ENCODE data around the gene ASAP2. TPM values are rescaled to one million over a fixed set of nuclear protein-coding genes. Genes with fewer than 3 reads are reported as not detected.

Gene ASAP2
- polyA plus RNA-seq, 3 donors = 0.08 to 1.1 (median 0.20) TPM

DNA sequence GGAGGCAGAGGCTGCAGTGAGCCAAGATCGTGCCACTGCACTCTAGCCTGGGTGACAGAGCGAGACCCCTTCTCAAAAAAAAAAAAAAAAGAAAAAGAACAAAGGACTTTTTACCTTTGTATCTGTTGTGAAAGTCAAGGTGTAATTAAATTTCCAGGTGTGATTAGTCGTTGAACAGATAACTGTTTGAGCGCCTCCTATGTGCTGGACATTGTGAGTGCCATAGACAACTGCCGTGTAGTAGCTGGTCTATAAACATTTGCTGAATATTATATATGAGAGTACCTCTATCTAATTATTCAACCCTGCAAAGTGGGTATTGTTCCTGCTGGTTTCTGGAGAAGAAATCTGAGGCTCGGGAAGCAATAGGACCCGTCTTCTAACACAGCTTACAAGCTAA, 71.8 kb downstream of the ASAP2 start:
- no peak overlapping the region for H3K27ac ChIP-seq (ENCODE audit: low read depth in 1 of 2, low read length in 2 of 2)
- H3K9me3 ChIP-seq (replicated peaks in 1 of 2; ENCODE audit: control insufficient read depth in 1 of 2, insufficient read depth in 1 of 2, low read length in 2 of 2) = no peaks in the 10 kb centered on the region
- H3K9ac ChIP-seq (ENCODE audit: insufficient read depth, low read length, poor library complexity, severe bottlenecking) = no peak overlapping the region
- Mint-ChIP-seq H3K36me3 (no peaks in the 10 kb centered on the region), H3K9me3 (no peaks in the 10 kb centered on the region), H3K27ac (no peak overlapping the region), H3K4me3 (no peak overlapping the region), H3K4me1 (peaks cover 13% of the 10 kb centered on the region), H3K27me3 (ENCODE audit: low read depth in 3 of 3) (peaks cover 0 to 4% (median 4%) of the 10 kb centered on the region in 3 donors)
- H3K36me3 ChIP-seq (replicated peaks in 1 of 2; ENCODE audit: control insufficient read depth in 1 of 2, insufficient read depth in 2 of 2, low read length in 2 of 2) = no peaks in the 10 kb centered on the region
- no peaks in the 10 kb centered on the region for H3K79me2 ChIP-seq (ENCODE audit: insufficient read depth, low read length)
- no peak overlapping the region for H2AFZ ChIP-seq (ENCODE audit: insufficient read depth, low read depth, low read length, poor library complexity, severe bottlenecking)
- no peak overlapping the region for H3K4me2 ChIP-seq (replicated peaks; ENCODE audit: extremely low read depth, low read length, poor library complexity, severe bottlenecking)
- no CpG with 5 or more reads among the region's 7 CpGs for WGBS (ENCODE audit: insufficient coverage)
- H3K27me3 ChIP-seq (ENCODE audit: control insufficient read depth in 2 of 2, insufficient read depth in 2 of 2, low read length in 2 of 2) = no peaks in the 10 kb centered on the region
- H3K4me1 ChIP-seq (ENCODE audit: control insufficient read depth in 1 of 2, insufficient read depth in 2 of 2, low read length in 2 of 2) = peaks cover 0 to 6% of the 10 kb centered on the region in 2 donors
- DNase-seq = no peak
- H3K4me3 ChIP-seq (replicated peaks in 1 of 3; ENCODE audit: low read depth in 2 of 3, low read length in 3 of 3) = no peak overlapping the region
- intact Hi-C loops (cut with micrococcal nuclease) = no loop called here
- no peaks in the 10 kb centered on the region for H4K20me1 ChIP-seq (ENCODE audit: insufficient read depth, low read length)
- TF ChIP-seq CTCF (IDR thresholded peaks at IDR 0.05) = no peak

DNA sequence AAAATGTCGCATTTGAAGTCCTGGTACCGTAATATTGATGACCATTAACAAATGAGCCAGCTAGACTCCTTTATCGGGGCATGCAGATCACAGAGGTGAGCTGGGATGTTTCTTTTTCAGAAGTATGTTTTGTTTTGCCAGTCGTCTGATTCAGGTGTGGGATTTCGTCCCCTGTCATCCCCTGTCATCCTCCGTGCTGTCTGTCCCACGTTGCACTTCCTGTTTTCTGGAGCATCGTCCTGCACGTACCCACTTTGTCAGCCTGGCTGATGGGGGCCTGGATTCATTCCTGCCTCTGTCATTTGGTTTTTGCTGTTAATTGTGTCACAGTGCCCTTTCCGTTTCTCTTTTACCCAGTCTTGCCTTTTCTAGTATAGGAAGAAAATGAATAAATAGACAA, 72.8 kb downstream of the ASAP2 start:
- Histone ChIP-seq H3K4me3 (replicated peaks in 1 of 3; ENCODE audit: low read depth in 2 of 3, low read length in 3 of 3) (no peak overlapping the region), H3K9ac (ENCODE audit: insufficient read depth, low read length, poor library complexity, severe bottlenecking) (no peak overlapping the region), H3K27ac (ENCODE audit: low read depth in 1 of 2, low read length in 2 of 2) (no peak overlapping the region), H2AFZ (ENCODE audit: insufficient read depth, low read depth, low read length, poor library complexity, severe bottlenecking) (no peak overlapping the region), H3K36me3 (replicated peaks in 1 of 2; ENCODE audit: control insufficient read depth in 1 of 2, insufficient read depth in 2 of 2, low read length in 2 of 2) (no peaks in the 10 kb centered on the region), H3K4me2 (replicated peaks; ENCODE audit: extremely low read depth, low read length, poor library complexity, severe bottlenecking) (no peak overlapping the region), H3K4me1 (ENCODE audit: control insufficient read depth in 1 of 2, insufficient read depth in 2 of 2, low read length in 2 of 2) (peaks cover 0 to 6% of the 10 kb centered on the region in 2 donors), H3K27me3 (ENCODE audit: control insufficient read depth in 2 of 2, insufficient read depth in 2 of 2, low read length in 2 of 2) (no peaks in the 10 kb centered on the region), H3K79me2 (ENCODE audit: insufficient read depth, low read length) (no peaks in the 10 kb centered on the region), H3K9me3 (replicated peaks in 1 of 2; ENCODE audit: control insufficient read depth in 1 of 2, insufficient read depth in 1 of 2, low read length in 2 of 2) (no peaks in the 10 kb centered on the region), H4K20me1 (ENCODE audit: insufficient read depth, low read length) (no peaks in the 10 kb centered on the region)
- TF ChIP-seq CTCF (IDR thresholded peaks at IDR 0.05) = no peak
- H3K9me3 Mint-ChIP-seq = no peaks in the 10 kb centered on the region
- intact Hi-C loops (cut with micrococcal nuclease) = no loop called here
- WGBS (ENCODE audit: insufficient coverage) = 73% methylated on average over 7 of the region's 10 CpGs
- H3K4me1 Mint-ChIP-seq = peaks cover 13% of the 10 kb centered on the region
- H3K27ac Mint-ChIP-seq = no peak overlapping the region
- H3K27me3 Mint-ChIP-seq (ENCODE audit: low read depth in 3 of 3) = peaks cover 0 to 4% (median 4%) of the 10 kb centered on the region in 3 donors
- H3K36me3 Mint-ChIP-seq = no peaks in the 10 kb centered on the region
- no peak for DNase-seq
- no peak overlapping the region for H3K4me3 Mint-ChIP-seq

Data from CD14-positive monocyte (primary cell).